Activated T-cell treated with anti-CD3 and anti-CD28 coated beads for 4 hours (primary cell): ENCODE results near the gene RNF34.

Source experiments
- DNase-seq: peaks from one replicate; pipeline ENCODE4 v3.0.0-alpha.2; 2020

Gene RNF34

GRCh38 chr12:121391619-121392324, 8.1 kb upstream of the RNF34 start:
- DNase-seq, result no peak

- no peak for DNase-seq
Observed at GRCh38 chr12:121392325-121392716, 7.6 kb upstream of the RNF34 start.

- DNase-seq, result no peak
Observed at GRCh38 chr12:121397521-121397920, 2.4 kb upstream of the RNF34 start.

GRCh38 chr12:121398355-121398754, 1.6 kb upstream of the RNF34 start:
- no peak for DNase-seq

- DNase-seq, result peak; percentile 43
Observed at GRCh38 chr12:121400332-121401139, 618 bp downstream of the RNF34 start.

GRCh38 chr12:121403721-121404120, 3.8 kb downstream of the RNF34 start:
- no peak for DNase-seq

GRCh38 chr12:121404734-121405133, 4.8 kb downstream of the RNF34 start:
- no peak for DNase-seq

DNA sequence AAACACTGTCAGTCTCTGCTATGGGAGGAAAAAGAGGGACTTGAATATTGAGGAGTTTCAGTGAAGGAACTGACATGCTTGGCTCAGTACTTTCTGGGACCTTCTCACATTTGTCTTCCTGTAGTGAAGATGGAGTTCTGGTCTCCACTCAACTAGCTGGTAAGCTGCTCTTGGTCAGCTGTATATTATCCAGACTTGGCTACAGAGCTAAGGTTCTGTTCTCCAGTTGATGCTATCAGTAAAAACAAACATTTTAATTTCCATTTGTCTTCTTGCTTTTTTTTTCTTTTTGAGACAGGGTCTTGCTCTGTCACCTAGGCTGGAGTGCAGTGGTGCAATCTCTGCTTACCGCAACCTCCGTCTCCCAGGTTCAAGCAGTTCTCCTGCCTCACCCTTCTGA, 5.3 kb downstream of the RNF34 start:
- DNase-seq, result no peak

DNA sequence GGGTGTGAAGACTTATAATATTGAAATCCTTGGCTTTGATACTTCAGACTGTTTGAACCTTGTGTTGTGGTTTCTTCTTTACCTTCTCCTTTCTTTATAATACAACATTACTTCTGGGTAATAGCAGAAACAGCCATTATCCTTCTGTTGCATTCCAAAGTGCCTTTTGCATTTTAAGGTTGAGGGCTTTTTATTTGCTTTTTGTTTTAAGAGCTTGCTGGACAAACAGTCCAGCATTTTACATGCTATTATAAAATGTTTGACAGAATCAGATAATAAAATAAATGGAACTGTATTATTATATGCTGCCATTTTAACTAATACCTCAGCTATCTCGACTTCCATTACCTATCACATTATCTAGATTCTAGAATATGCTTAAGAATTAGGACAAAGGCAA, 14.0 kb downstream of the RNF34 start:
- no peak for DNase-seq

DNA sequence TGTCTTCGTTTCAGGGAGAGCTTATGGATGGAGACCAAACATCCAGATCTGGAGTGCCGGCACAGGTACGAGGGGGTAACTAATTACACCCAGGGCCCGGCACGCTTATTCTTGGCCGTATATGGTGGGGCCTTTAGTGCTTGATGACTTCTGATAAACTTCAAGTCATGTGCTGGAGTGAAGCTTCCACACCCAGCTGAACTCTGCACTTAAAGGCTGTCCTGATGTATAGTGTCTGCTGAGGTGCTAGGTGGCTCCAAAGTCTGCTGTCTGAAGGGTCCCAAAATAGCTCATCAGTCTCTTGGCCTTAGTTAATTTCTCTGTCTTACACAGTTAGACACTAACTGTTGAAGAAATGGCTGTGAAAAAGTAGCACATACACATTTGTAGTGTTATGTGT, 17.9 kb downstream of the RNF34 start:
- DNase-seq, result no peak

DNA sequence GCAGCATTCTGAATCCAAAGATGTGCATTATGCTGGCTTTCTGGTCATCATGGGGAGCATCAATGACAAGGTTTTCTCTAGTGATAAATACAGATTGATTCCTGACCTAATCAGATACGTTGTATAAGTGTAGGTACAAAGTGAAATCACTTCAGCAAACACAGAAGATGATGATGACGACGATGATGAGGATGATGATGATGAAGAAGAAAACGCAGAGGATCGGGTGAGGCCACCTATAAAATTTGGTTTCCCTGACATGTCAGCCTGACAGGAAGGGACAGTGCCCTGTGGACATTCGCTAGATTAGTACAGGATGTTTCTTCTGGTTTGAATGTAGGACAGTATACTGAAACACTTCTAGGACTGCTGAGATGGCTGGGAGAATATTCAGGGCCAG, 20.2 kb downstream of the RNF34 start:
- no peak for DNase-seq

- DNase-seq, result no peak
Observed at GRCh38 chr12:121423253-121423652, 23.3 kb downstream of the RNF34 start.

DNA sequence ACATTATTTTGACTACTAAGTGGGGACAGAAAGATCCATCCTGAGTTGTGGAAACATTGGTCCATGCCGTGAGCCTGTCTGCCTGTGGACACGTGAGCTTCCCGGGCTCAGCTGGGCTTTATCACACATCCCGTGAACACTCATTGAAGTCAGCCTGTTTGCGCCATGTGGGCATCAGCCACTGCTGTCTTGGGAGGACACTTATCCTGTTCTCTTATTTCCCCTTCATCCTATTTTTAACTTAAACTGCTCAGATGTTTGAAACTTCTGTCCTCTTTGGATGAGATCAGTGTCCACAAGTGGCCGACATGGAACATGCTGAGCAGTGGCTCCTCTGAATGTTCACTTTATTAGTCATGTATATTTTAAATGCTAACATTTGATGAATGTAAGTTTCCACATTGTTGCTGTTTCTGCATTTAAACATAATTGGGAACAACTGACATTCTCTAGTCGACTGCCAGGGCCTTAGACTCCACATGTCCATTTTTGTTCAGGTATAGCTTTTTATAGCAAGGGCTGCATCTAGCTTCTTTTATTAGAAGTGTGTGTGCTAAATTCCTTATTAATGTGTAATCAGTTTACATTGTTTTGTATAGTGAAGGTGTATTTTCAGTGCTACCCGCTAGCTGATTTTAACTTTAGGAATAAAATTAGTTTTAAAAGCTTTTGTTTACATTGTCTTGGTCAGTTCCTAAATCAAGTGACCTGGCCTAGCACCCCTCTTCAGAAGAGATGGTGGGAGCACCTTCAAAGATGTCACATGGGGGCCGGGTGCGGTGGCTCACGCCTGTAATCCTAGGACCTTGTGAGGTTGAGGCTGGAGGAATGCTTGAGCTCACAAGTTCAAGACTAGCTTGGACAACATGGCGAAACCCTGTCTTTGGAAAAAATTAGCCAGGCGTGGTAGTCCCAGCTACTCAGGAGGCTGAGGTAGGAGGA, 24.0 kb downstream of the RNF34 start:
- no peak for DNase-seq

- DNase-seq, result no peak
Observed at GRCh38 chr12:121424624-121424975, 24.7 kb downstream of the RNF34 start.

DNA sequence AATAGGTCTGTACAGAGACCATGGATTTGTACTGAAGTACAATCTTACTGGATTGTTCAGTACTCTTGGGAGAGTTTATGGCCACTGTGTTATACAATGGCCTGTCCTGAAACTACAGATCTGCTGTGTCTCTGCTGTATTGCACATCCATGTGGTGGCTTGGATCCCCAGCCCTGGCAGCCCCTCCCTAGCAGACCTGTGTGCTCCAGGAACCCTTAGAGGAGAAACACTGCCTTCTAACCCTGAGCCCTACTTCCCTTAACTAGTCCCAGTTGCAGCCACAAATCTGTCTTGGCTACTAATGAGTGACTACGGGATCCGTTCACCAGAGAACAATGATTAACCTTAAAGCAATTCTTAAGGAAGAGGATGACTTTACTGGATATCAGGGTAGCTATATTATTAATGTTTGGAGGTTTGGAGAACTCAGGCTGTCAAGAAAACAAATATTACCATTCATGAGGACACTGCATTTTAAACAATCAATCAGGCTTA, 27.7 kb downstream of the RNF34 start:
- DNase-seq, result no peak

DNA sequence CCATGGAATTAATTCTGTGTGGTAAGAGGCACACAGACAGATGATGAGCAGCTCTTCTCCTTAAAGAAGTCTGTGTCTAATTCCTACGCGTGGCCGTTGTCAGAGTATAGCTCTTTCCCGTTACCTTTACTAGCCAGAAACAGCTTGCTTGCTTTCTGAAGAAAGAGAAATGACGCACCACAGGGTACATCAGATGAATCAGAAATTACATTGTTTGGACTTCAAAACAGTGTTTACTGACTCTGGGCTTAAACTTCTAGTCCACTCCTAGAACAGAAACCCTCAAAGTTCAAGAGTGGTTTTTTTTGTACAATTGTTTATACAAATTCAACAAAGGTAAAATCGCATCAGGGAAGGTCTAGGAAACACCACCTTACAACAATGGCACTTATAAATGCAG, 29.0 kb downstream of the RNF34 start:
- no peak for DNase-seq

- DNase-seq, result no peak
Observed at GRCh38 chr12:121430833-121431415, 31.0 kb downstream of the RNF34 start.

DNA sequence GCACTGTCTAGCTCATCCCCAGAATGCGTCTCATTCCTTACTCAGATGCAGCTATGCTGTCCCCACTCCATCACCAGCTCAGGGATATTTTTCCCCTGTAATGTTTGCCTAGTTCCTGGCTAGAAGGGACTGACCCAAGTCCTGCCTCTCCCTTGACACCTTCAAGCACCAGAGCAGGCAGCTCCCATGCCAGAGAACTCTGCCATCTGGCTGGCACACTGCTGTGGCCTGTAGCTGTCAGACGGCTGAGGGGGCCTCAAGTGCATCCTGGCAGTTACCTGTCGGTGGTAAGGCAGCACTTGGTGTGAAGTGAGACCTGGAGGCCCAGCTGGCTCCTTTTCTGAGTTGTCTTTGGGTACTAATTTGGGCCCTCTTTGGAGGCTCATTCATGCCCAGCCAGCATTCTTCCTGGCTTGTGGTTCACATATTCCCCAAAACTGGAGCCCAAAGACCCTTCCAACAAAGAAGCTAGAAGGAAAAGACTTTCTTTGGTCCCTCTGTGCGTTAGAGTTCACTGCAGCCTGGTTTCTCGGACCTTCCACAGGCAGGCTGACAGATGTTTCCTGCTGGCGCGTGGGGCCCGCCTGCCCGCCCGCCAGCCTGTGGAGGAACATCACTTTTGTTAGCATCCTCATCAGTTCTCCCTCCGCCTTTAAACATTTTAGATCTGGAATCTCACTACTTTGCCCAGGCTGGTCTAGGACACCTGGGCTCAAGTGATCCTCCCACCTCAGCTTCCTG, 33.0 kb downstream of the RNF34 start:
- no peak for DNase-seq

- DNase-seq, result no peak
Observed at GRCh38 chr12:121436706-121437105, 36.8 kb downstream of the RNF34 start.

DNA sequence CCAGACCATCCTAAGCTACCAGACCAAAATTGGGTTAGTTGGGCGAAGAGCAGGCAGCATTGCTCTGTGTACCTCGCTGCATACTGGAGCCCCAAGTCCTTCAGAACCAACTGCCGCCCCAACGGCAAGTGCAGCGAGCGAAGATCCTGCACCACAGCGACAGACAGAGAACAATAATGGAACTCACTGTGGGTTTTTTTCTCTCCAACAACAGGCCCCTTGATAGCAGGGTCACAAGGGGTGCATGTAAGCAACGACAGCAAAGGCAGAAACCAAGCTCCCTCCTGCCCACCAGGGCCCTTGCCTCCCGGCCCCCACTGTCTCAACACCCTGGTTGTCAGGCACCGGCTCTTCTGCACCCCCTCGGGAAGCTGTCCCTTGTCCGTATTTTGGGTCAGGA, 39.0 kb downstream of the RNF34 start:
- no peak for DNase-seq

DNA sequence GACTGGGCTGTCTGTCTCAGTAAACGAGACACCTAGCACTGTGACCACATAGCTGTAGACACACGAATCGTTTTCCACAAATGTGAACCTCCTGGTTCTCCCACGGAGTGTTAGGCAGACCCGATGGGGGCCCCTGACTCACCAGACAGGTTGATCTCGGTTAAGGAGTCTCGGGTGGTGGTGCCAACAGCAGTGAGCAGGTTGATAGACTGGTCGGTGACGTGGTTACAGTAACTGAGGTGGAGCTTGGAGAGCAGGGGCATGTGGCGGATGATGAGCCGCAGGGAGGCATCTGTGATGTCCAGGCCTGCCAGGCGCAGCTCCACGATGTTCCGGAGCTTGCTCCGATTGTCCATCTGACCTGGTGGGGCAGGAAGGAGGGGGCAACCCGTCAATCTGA, 39.8 kb downstream of the RNF34 start:
- DNase-seq, result no peak

- no peak for DNase-seq
Observed at GRCh38 chr12:121440768-121441167, 40.9 kb downstream of the RNF34 start.
